NCI-H2227 treated with DMSO at 0.1 percent for 48 hours (cell line): ENCODE data around the gene FNDC3B.

ENCODE experiments used
- DNase-seq: peaks from one replicate; lab custom pipeline; 2025; lab: John Stamatoyannopoulos, UW

Gene FNDC3B

DNA sequence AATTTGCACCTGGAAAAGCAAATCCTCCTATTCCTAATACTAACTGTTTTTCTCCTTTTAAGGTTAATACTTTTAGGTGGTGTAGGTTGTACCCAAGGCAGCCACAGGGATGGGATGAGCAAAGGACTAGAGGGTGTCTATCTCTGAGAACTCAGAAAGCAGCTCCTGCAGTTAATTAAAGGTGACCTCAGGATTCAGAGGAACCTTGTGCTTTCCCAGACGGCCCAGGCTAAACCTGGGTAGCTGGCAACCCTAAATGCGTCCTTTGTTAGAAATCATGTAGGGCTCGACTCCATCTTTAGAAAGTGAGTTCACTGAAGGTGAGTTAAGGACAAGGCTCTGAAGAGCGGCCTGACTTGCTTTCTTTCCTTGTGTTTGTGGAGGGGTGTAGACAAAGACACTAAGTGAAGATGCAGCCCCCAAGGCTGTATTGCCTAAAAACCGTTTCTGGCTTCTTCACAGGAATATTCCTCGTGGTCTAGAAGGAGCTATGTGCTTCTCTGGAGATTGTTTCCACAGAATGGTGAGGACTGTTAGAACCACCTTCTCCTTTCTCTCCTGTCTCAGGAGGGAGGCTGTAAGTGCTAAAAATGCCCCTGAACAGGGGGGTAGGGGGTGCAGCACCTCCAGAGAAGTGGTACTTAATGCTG lies 14.9 kb downstream of the FNDC3B start:
- DNase-seq: no peak

DNA sequence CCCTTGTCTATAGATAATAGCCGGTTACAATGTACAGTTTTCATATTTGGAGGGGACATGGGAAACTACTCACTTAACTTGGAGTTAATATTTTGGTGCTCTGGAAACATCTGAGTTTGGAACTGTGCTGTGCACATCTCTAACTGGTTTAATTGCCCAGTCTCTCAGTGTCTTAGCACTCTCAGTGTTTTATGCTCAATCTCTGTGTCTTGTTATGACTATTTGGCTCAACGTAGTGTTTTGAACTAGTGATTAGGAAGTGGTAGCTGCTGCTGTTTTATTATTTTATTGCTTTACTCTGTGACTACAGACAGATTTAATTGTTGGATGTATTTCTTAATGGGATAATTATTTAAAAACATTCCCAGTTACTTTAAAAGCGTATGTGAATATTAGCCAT lies 17.0 kb downstream of the FNDC3B start:
- no peak for DNase-seq

DNA sequence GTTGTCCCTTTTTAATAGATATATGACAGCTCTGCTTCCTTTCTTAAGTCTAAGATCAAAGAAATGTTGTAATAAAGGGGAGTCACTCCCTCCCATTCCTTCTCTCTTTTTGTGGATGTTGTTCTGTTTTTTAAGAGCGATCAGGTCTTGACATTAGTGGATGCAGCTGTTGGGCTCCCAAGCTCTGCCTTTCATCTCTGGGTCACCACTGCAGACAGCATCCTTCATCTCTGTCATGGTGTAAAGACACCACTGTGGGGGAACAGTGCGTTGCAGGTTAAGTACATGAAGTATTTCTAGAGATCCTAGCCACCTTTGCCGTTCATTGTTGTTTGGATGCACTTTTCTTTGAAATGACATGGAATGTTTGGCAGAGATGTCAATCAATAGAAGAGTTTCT lies 17.7 kb downstream of the FNDC3B start:
- DNase-seq: no peak

DNA sequence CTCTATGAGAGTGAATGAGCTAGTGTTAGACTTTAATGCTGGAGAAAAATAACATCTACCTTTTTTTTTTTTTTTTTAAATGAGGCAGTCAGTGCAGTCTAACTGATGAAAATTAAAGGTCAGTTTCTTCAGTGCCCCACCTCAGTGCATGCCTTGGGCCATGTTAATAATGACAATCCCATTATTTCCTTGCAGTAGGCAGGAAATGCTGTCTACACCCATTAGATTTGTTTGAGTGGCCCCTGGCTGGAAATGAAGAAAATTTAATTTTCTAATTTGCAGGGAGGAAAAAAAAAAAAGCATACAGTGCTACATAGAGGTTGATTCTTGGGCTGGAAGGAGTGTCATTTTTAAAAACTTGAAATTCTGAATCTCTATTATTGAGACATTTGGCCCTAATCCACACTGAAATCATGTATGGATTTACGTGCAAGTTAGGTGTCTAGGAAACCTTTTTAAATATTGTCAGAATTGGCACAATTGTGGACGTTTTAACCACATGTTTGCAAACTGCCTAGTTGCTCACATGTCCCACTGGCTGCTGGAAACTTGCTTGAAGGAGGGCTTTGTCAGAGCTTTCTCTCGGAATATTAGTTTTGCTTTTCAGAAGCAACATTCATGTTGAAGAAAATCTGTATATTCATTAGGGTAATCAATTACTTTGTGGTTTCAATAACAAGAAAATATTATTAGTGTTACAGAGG lies 18.4 kb downstream of the FNDC3B start:
- no peak for DNase-seq

DNA sequence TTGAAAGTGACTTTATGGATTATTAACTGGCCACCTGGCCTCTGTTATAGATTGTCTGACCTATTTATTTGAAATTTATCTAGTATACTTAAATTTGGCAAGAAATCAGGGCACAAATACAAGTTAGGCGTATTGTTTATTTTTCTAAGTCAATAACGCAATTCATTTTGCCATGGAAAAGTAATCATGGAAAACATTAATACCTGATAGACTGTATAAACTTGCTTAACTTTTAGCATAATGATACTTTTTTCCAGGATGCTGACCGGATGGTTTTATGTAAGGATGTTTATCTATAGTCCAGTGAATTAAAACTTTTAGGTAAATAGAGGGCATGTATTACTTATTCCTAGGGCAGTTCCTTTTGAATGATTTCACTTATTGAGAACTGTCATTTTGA lies 20.2 kb downstream of the FNDC3B start:
- DNase-seq: no peak

DNA sequence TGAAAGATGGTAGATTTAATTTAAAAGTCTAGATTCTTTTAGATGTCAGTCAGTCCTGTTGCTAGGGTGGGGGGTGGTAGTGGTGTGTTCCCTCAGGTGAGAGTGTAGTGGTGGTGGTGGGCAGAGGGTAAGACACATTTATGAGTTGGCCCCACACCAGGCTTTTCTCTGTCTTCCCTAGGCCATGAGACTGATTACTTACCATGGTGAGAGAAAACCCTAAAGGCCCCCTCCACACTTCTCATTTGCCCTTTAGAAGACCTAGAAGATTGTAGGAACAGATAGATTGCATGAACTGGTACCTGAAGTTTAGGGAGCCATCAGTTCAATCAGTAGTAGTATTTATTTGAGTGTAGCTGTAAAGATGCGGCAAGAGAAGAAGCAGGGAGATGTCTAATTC lies 20.9 kb downstream of the FNDC3B start:
- no peak for DNase-seq

DNA sequence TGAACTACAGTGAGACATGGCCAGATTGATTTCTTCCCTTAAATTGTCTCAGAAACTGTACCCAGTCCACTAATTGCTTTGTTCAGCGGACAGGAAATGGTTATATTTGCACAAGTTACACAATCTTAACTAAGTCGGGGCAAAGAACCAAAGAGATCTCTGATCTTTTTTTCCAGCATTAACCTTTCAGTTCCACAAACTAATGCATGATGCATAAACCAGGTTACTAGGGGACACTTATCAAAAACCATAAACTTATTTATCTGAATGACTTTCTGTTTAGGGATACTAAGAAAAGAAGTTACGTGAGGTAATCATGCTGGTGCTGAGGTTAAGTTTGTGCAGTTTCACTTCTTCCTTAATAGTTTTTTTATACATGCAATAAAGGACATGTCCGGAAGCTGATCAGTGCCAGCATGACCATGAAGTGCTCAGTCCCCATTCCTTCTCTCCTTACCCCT lies 22.4 kb downstream of the FNDC3B start:
- no peak for DNase-seq

DNA sequence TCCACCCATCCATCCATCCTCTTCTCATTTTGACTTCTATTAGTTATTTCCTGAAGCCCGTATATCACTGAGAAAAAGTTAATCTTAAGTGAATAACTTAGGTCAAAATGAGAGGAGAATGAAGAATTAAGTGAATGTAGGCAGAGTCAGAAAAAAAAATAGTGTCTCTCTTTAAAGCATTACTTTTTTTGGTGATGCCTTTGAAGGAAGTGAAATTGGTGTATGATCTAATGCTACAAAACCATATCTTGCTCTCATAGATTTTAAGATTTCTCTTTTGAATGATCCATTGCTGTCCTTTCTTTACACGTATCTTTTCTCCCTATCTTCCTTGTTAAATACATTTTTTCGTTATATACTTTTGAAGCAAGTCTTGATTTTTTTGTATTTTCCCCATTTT lies 23.4 kb downstream of the FNDC3B start:
- DNase-seq: no peak

DNA sequence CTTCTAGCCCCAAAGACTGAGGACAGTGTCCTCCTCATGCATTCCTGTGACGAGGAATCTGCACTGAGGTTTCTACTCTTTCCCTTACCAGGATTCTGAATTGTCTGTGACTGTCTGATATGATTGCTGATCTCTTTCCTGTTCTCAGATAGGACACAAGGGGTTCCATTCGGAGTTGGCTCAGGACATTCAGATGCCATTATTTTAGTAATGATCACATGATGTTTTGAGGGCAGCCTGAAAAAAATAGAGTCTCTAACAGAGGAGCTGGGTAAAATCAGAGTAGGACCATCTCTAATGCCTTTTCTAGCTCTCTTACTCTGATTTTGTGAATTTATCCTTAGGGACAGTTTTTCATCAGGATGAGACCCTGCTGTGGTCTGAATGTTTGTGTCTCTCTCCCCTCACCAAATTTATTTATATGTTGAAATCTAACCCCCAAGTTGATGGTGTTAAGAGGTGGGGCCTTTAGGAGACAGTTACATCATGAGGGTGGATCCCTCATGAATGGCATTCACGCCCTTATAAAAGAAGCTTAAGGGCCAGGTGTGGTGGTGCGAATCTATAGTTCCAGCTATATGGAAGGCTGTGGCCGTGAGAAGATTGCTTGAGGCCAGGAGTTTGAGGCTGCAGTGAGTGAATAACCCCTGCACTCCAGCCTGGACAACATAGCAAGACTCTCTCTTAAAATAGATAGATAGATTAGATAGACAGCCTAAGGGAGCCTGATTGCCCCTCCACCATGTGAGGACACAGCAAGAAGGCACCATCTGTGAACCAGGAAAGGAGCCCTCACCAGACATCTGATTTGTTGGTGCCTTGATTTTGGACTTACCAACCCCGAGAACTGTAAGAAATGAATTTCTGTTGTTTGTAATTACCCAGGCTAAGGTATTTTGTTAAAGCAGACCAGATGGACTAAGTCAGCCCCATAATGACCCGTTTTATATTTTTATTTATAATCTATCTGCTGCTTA lies 24.4 kb downstream of the FNDC3B start:
- DNase-seq: no peak

DNA sequence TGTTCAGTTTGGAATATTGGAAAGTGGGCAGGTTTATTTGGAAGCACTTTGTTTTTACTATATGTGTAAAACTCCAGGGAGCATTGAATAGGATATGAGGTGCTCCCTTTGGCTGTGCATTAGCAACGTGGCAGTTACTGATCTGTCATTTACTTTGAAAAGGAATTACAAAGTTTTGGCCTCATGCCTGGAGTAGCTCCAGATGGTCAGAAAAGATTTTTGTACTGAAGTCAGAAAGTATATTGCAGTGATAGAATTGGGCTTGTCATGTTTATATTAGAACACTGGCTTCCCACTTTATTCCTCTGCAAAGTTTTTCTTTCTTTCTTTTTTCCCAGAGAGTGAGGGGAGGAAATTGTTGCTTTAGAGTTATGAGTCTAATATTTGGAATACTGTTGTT lies 26.1 kb downstream of the FNDC3B start:
- DNase-seq: no peak

DNA sequence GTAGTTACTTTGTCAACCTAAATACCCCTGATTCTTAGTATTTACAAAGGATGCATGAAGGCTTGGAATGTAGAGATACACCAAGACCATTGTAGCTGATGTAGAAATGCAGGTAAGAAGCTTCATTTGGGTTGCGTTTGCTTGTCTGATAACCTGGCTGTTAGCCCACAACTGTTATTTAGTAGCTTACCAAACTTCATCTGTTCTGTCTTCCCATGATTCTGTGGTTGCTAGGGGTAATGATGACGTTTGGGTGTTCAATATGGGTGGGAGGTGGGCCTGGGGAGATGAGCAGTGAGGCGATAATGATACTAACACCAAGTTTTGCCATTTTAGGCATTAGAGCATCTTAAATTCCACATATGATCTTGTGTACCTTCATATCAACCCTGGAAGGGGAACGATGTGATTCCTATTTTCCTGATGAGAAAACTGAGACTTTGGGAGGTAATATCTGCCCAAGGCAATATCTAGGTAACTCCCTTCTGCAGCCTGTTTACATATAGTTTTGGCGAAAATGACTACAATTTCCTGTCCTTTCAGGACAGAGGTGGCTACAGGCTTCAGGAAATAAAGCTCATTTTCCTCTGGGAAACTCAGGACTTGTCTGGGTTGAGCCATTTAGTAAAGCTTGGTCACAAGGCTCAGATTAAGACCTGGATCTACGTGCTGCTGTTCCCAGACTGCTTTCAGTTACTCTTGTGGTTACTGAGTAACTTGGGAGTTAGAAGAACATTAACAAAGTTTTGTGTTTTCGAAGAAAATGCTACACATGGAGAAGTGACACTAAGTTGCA lies 26.8 kb downstream of the FNDC3B start:
- no peak for DNase-seq

DNA sequence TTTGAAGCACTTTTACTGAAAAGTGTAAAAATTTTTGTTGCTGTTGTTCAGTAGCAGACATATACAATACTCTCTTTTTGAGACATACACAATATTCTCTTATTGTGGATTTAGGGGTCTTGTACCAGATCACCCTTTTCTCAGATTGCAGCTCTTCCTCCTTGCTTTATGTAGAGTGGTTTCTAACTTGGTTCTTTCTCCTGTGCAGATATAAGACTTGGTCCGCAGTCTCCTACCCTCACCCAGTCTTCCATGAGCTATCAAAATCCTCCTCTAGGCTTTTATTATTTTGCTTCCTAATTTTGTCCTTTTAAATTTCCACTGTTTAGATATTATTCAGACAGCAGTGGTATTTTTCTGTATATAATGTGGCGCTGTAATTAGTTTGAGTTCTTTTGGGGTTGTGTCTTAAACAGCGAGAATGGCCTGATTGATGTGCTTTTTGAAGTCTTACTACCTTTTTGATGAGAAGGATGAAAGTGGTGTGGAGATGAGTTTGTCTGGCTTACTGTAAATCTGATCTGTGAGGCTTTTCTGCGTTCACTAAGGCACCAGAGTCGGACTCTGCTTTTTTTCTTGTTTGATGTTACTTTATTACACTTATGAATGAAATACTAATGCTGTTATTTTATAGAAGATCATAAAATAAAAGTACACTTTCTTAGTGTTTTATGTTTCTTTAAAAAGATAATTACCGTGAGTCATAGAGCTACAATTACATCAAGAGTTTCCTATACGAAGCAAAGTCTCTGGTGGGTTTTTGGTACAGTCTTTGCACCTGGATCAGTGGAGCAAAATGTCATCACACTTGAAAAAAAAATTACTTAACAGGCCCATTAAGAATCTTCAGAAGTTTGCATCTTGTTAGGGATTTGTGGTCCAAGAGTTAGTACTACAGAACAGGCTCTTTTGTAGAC lies 27.8 kb downstream of the FNDC3B start:
- DNase-seq: no peak

DNA sequence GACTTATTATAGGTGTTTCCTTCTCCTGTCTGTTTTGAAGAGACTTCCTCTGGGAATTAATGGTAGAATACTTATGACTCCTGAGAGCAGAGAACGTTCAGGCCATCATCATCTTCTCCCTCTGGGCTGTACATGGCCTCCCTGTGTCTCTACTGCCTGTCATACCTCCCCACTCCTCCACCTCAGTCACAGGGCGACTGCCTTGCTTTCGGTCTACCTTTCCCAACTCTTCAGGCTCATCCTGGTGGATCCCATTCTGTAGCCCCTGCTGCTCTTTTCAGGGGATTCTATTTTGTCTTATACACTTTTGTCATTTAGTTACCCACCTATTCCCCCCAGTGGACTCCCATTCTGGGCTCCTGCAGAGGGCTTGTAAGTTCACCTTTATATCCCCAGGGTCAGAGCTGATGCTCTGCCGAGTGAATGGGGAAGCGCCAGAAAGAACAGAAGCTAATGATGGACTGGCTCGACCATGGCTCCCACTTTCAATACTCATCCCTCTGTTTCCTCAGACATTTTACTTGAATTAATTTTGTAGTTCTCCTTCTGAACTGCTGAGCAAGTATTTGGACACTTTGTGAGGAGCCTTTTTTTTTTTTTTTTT lies 28.6 kb downstream of the FNDC3B start:
- no peak for DNase-seq

DNA sequence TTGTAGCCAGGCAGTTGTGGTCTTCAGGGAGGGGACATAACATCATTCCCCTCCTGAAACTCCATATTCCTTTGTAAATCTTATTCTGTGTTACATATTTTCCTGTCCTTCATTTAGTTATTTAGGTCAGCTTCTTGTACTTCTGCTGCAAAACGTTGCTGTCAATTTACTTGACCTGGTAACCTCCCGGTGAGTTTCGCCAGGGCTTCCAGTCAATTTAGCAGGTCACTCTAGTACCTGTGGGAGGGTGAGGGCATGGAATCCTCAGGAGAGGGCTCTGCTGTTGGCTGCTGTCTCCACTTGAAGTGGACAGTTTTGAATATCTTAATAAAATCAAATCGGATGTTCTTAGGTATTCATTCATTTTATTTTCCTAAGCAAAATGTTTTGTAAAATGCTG lies 29.6 kb downstream of the FNDC3B start:
- DNase-seq: no peak

DNA sequence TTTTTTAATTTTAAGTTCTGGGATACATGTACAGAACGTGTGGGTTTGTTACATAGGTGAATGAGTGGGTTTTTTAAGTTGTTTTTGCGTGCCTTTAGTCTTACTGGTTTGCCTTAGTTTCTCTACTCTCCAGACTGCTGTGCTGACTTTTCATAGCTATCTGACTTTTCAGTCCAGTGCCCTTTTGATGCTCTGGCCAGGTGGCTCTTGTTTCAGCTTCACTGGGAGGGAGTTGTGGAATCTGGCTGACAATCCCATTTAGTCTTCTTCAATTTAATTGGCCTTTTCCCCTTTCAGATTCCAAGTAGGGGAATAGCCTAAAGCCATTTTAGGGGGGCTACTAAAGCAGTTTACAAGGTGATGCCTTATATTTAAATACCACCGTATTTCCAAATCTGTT lies 30.1 kb downstream of the FNDC3B start:
- no peak for DNase-seq

DNA sequence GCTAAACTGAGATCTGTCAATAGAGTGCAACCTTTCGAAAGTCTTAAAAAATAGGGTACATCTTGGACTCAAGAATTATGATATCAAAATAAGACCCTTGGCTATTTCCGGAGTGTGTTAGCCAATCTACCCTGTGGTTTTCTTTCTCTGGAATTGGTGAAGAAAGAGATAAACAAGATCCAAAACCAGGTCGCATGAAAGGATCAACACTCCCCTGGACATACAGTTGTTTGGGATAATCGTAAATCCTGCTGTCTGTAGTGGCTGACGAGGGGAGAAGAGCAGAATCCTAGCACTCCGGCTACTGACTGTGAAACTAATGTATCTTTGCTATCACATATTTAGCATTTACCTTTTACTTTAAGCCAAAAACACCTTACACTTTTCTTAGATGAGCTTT lies 30.9 kb downstream of the FNDC3B start:
- DNase-seq: peak; percentile 16

DNA sequence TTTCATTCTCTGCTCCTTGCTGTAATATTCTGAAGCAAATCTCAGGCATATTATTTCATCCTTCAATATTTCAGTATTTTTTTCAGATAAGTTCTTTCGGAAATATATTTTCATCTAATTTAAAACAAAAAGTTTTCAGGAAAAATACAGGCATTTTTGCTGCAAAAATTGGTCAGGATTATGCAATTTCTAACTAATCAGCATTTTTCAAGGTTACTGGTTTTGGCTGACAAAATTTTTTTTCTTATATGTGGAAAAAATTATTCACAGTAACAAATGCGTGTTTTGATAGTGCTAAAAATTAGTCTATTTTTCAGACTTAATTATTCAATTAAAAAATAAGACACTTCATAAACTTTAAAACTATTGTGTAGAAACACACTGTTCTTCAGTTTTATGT lies 31.4 kb downstream of the FNDC3B start:
- no peak for DNase-seq

DNA sequence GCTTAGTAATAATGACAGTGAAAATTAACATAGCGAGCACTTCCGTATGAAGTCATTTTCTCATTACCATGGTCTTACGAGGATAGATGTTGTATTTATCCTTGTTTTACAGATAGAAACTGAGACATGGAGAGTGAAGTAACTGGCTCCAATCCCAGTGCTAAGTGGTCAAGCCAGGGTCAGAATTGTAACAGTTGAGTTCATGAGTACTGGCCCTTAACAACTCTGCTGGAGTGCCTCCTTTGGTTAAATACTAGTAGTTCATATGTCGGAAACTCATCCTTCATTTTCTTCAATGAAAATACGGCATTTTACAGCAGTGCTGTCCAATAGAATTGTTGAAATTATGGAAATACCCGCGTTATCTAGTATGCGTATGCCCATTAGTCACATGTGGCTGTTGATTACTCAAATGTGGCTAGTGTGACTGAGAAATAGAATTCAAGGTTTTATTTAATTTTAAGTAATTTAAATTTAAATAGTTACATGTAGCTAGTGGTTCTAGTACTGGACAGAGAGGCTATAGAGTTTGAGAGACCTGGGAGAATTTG lies 32.5 kb downstream of the FNDC3B start:
- DNase-seq: no peak

DNA sequence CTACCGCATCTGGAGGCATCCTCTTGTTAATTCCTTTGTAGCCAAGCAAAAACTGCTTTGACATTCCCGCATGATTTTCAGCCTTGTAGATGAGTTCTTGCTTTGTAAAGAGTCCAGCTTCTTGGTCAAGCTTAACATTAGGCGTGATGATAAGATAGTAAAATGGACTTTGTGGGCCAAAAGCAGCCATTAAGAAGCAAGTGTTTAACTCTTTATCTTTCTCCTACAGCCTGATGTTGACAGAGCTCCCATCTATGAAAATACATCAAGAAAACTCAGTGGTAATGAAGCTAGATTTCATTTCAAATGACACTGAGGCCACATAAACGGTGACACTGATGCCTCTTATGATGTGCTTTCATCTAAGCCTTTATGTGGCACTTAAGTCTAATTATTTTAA lies 33.2 kb downstream of the FNDC3B start:
- DNase-seq: no peak

DNA sequence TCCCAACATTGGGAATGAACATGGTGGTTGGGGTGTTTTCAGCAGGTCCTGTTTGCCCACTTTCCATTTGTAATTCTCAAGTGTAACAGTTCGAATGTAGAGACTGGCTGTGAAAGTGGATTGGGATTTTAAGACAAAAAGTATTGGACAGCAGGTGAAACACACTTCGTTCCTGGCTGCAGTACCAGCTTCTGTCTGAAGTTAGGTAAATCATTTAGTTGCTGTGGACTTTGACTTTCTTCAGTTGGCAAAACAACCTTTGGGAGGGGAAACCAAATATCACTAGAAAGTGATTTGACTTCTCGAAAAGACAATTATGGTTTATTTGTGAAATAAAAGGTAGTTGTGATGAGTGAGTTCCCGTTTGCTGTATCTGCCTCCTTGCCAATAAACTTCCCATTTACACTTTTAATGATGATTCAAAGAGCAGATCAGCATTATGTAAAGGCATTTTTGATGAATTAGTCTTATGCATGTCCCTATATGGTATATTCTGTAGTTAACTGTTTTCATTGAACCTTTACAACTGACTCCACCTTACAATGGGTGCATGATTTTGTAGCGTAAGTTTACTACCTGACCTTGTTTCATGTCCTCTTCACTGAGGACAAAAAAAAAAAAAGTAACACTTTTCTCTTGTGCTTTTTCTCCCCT lies 34.0 kb downstream of the FNDC3B start:
- no peak for DNase-seq
